Muscle of leg (tissue), 11 donors: ENCODE results near the gene LAMA1. TPM values are rescaled to one million over a fixed set of nuclear protein-coding genes. Genes with fewer than 3 reads are reported as not detected.

ENCODE experiments used
- DNase-seq: peaks from one replicate; pipeline ENCODE4 v3.0.0; 2013
- H3K27ac ChIP-seq: one replicate; pipeline ENCODE4 v1.5.1; 2013; ENCODE audit warnings: mild to moderate bottlenecking, low read length, control low read depth
- H3K27me3 ChIP-seq: one replicate; pipeline ENCODE4 v1.6.1; 2013; ENCODE audit warnings: low read length; ENCODE audit not compliant: control insufficient read depth, insufficient read depth
- H3K36me3 ChIP-seq: one replicate; pipeline ENCODE4 v1.6.1; 2013; ENCODE audit warnings: low read length; ENCODE audit not compliant: control insufficient read depth, insufficient read depth
- H3K4me1 ChIP-seq: one replicate; pipeline ENCODE4 v1.6.1; 2013; ENCODE audit warnings: low read length; ENCODE audit not compliant: control insufficient read depth, insufficient read depth
- H3K4me3 ChIP-seq: one replicate; pipeline ENCODE4 v1.5.1; 2013; ENCODE audit warnings: low read length, control low read depth
- H3K9me3 ChIP-seq: replicated peaks from 2 replicates; pipeline ENCODE4 v1.6.1; 2013; ENCODE audit warnings: low read depth, low read length; ENCODE audit not compliant: control insufficient read depth
- WGBS: methylation state at CpG from one replicate; pipeline ENCODE4 v1.1.5; 2013; ENCODE audit warnings: missing lambda C conversion rate; ENCODE audit not compliant: insufficient coverage; 5-methylcytosine and 5-hydroxymethylcytosine counted together
- polyA plus RNA-seq, 8 donors: library from polyadenylated mRNA; unstranded; fragments of 120-200 nt; gene quantifications; one replicate each; pipeline versions ENCODE4 v1.2.1 to v1.2.3, GENCODE V29; 2013; ENCODE audit warnings: inconsistent platforms in 1 of 8, low replicate concordance in 1 of 8; ENCODE audit not compliant: insufficient read length in 8 of 8, insufficient read depth in 1 of 8
- total RNA-seq: library from RNA; stranded (reverse); fragments of 120-200 nt; gene quantifications from one replicate; pipeline ENCODE4 v1.2.4, GENCODE V29; 2013

LAMA1 gene
- total and polyA plus RNA-seq, 9 donors, result 1.2 to 11.1 (median 3.4) TPM

- Histone ChIP-seq H3K36me3 (no peaks in the 10 kb centered on the region), H3K4me3 (no peak overlapping the region), H3K27ac (no peak overlapping the region), H3K4me1 (no peaks in the 10 kb centered on the region), H3K9me3 (no peaks in the 10 kb centered on the region), H3K27me3 (no peaks in the 10 kb centered on the region)
- DNase-seq, result peak; percentile 35
- 43% methylated on average over 1 of the region's 9 CpGs for WGBS
Measured at GRCh38 chr18:7000484-7001096, 117.0 kb downstream of the LAMA1 start.

GRCh38 chr18:6997808-6998207 is 119.8 kb downstream of the LAMA1 start:
- H3K27me3 ChIP-seq, result no peaks in the 10 kb centered on the region
- H3K27ac ChIP-seq, result no peak overlapping the region
- WGBS, result 86% methylated on average over 4 of the region's 8 CpGs
- H3K4me3 ChIP-seq, result no peak overlapping the region
- no peaks in the 10 kb centered on the region for H3K36me3 ChIP-seq
- H3K4me1 ChIP-seq, result no peaks in the 10 kb centered on the region
- DNase-seq, result no peak
- H3K9me3 ChIP-seq, result no peaks in the 10 kb centered on the region

GRCh38 chr18:6994771-6995430 is 122.7 kb downstream of the LAMA1 start:
- DNase-seq, result no peak
- H3K9me3 ChIP-seq, result no peaks in the 10 kb centered on the region
- no peak overlapping the region for H3K27ac ChIP-seq
- H3K4me1 ChIP-seq, result no peaks in the 10 kb centered on the region
- no peaks in the 10 kb centered on the region for H3K27me3 ChIP-seq
- 80% methylated on average over 1 of the region's 7 CpGs for WGBS
- H3K36me3 ChIP-seq, result no peaks in the 10 kb centered on the region
- no peak overlapping the region for H3K4me3 ChIP-seq

GRCh38 chr18:6994056-6994770 is 123.4 kb downstream of the LAMA1 start:
- Histone ChIP-seq H3K9me3 (no peaks in the 10 kb centered on the region), H3K27ac (no peak overlapping the region), H3K4me1 (no peaks in the 10 kb centered on the region), H3K36me3 (no peaks in the 10 kb centered on the region), H3K4me3 (no peak overlapping the region), H3K27me3 (no peaks in the 10 kb centered on the region)
- DNase-seq, result no peak
- 37% methylated on average over 4 of the region's 7 CpGs for WGBS

GRCh38 chr18:6992761-6993160 is 124.8 kb downstream of the LAMA1 start:
- H3K36me3 ChIP-seq, result no peaks in the 10 kb centered on the region
- H3K9me3 ChIP-seq, result no peaks in the 10 kb centered on the region
- no peak overlapping the region for H3K27ac ChIP-seq
- no peaks in the 10 kb centered on the region for H3K4me1 ChIP-seq
- DNase-seq, result no peak
- H3K4me3 ChIP-seq, result no peak overlapping the region
- H3K27me3 ChIP-seq, result no peaks in the 10 kb centered on the region

- Histone ChIP-seq H3K4me1 (no peaks in the 10 kb centered on the region), H3K27me3 (no peaks in the 10 kb centered on the region), H3K36me3 (no peaks in the 10 kb centered on the region), H3K27ac (no peak overlapping the region), H3K9me3 (no peaks in the 10 kb centered on the region), H3K4me3 (no peak overlapping the region)
- no peak for DNase-seq
- WGBS, result 83% methylated on average over 5 of the region's 7 CpGs
Measured at GRCh38 chr18:6983366-6983765, 134.2 kb downstream of the LAMA1 start.

GRCh38 chr18:6982398-6982797 is 135.2 kb downstream of the LAMA1 start:
- 82% methylated on average over 10 of the region's 10 CpGs for WGBS
- Histone ChIP-seq H3K27me3 (no peaks in the 10 kb centered on the region), H3K27ac (no peak overlapping the region), H3K4me1 (no peaks in the 10 kb centered on the region), H3K36me3 (no peaks in the 10 kb centered on the region), H3K4me3 (no peak overlapping the region), H3K9me3 (no peaks in the 10 kb centered on the region)
- DNase-seq, result no peak

- Histone ChIP-seq H3K4me1 (no peaks in the 10 kb centered on the region), H3K27ac (no peak overlapping the region), H3K9me3 (no peaks in the 10 kb centered on the region), H3K27me3 (no peaks in the 10 kb centered on the region), H3K36me3 (no peaks in the 10 kb centered on the region), H3K4me3 (no peak overlapping the region)
- no CpG with 5 or more reads among the region's 2 CpGs for WGBS
- DNase-seq, result no peak
Measured at GRCh38 chr18:6980363-6980762, 137.2 kb downstream of the LAMA1 start.

GRCh38 chr18:6979954-6980353 is 137.6 kb downstream of the LAMA1 start:
- WGBS, result 95% methylated on average over 2 of the region's 3 CpGs
- H3K27ac ChIP-seq, result no peak overlapping the region
- H3K4me1 ChIP-seq, result no peaks in the 10 kb centered on the region
- H3K27me3 ChIP-seq, result no peaks in the 10 kb centered on the region
- no peak overlapping the region for H3K4me3 ChIP-seq
- no peak for DNase-seq
- no peaks in the 10 kb centered on the region for H3K9me3 ChIP-seq
- no peaks in the 10 kb centered on the region for H3K36me3 ChIP-seq

GRCh38 chr18:6976935-6977334 is 140.7 kb downstream of the LAMA1 start:
- H3K27ac ChIP-seq, result no peak overlapping the region
- H3K9me3 ChIP-seq, result no peaks in the 10 kb centered on the region
- WGBS, result 58% methylated on average over 2 of the region's 3 CpGs
- no peak for DNase-seq
- no peak overlapping the region for H3K4me3 ChIP-seq
- H3K4me1 ChIP-seq, result no peaks in the 10 kb centered on the region
- no peaks in the 10 kb centered on the region for H3K36me3 ChIP-seq
- H3K27me3 ChIP-seq, result no peaks in the 10 kb centered on the region
